Stimulated activated CD4-positive, alpha-beta T cell treated with anti-CD3 and anti-CD28 coated beads, Interleukin-12 subunit alpha, Interleukin-12 subunit beta, amount 100 ng/mL, for 48 hours (primary cell): Measurements from ENCODE around the gene LRRC26.
"Not testable (repeated sequence)": the region's sequence is repeated elsewhere in the genome, so short reads cannot be mapped to it uniquely, and the experiment has no call there.

Source experiments
- DNase-seq, 3 donors: peaks; one replicate each; pipeline ENCODE4 v3.0.0-alpha.2; 2020; ENCODE audit warnings: low read depth in 2 of 3, low spot score in 1 of 3

Gene LRRC26

DNA sequence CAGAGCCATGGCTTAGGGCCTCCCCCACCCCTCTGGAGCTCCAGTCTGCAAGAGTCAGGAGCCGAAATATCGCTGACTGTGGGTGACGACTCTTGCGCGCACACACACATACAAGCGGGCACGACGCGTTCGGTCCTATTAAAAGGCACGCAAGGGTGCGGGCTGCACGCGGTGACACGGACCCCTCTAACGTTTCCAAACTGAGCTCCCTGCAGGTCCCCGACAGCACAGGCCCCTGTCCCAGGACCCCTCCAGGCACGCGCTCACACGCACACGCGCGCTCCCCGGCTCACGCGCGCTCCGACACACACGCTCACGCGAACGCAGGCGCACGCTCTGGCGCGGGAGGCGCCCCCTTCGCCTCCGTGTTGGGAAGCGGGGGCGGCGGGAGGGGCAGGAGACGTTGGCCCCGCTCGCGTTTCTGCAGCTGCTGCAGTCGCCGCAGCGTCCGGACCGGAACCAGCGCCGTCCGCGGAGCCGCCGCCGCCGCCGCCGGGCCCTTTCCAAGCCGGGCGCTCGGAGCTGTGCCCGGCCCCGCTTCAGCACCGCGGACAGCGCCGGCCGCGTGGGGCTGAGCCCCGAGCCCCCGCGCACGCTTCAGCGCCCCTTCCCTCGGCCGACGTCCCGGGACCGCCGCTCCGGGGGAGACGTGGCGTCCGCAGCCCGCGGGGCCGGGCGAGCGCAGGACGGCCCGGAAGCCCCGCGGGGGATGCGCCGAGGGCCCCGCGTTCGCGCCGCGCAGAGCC lies 31.0 kb downstream of the LRRC26 start, which contains the start of gene GRIN1:
TSS of gene GRIN1 (plus strand) at position 433 of the 746 bp plus-strand sequence. CDS start 333 bp downstream, outside the sequence.
- DNase-seq = no peak

DNA sequence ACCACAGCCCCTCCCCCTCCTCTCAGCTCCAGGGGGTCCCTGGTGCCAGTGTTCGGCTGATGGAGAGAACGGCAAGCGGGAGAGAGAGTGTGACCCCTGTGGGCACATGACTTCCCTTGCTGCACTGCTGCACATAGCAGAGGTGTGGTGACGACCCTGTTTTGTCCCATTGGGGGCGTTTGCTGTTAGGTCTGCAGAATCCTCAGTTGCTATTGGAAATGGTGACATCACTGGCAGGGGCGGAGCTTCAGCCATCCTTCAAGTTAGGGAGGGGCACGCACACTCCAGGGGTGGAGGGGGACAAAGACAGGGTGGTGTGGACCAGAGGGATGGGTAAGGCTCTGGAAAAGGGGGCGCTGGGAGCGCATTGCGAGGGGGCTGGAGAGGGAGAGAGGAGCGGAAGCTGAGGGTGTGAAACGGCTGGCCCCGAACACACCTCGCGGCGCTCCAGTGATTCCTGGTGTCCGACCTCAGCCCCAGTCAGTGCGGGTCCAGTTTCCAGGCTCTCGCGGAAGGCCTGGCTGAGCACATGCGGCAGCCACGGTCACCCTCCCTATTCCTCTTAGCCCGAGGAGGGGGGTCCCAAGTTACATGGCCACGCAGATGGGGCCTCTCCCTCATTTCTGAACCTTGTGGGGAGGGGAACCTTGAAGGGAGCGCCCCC lies 31.7 kb downstream of the LRRC26 start:
- DNase-seq = no peak

DNA sequence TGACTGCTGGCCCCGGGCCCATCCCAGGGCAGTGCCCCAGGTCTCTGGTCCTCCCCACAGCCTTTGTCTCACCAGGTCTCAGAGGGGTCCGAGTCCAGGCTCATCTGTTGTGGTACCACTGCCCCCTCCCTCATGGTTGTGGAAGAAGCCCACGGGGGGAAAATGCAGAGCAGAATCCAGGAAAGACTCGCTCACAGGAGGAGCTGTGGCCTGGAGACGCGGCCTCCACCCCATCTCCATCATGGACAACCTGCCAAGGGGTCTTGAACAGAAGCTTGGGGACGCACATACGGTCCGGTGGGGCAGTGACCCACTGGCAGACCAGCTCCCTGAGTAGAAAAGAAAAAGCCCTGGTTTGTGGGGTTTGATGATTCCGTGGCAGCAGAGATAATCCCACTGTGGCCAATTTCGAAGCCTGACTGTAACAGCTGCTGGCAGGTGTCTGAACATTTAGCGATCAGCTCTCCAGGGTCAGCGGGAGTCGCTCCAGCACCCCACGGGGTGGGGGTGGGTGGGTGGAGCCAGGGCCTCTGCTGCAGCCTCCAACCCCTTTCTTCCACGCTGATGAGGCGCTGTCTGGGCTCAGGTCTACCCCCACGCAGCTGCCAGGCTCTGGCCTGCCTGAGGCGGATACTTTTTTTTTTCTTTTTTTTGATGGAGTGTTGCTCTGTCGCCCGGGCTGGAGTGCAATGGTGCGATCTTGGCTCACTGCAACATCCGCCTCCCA lies 32.8 kb downstream of the LRRC26 start:
- DNase-seq = no peak

DNA sequence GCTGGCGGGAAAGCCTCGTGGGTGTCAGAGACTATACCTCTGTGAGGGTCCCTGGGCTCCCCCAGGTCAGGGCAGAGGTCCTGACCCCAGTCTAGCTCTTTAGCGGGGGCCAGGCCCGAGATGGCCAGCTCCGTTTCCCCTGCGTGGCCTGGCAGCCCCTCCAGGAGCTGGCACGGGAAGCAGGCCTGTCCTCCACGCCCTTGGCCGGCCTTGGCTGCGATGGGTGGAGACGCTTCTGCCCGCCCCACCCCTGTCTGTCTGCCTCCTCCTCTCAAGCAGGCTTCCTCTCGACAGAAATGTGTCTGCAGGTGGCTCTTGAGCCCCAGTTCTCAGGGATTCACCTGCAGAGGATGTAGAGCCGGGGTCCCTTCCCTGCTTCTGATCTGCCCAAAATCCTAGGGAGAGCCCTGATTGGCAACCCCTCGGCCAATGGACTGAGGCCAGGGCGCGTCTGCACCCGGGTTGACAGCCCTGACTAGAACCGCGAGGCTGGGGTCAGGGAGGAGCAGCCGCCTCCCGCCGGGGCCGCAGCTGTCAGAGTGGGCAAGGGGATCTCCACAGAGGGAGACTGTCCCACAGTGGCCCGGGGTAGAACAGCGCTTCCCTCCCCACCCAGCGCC lies 33.5 kb downstream of the LRRC26 start:
- no peak for DNase-seq

DNA sequence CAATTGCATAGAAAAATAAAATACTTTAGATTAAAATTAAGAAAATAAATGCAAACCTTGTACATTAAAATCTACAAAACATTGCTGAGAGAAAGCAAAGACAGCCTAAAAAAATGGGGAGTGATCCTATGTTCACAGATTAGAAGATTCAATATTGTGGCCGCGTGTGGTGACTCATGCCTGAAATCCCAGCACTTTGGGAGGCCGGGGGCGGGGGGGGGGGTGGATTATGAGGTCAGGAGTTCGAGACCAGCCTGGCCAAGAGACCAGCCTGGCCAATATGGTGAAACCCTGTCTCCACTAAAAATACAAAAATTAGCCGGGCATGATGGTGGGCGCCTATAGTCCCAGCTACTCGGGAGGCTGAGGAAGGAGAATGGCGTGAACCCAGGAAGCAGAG lies 34.7 kb downstream of the LRRC26 start:
- DNase-seq = not testable (repeated sequence)

DNA sequence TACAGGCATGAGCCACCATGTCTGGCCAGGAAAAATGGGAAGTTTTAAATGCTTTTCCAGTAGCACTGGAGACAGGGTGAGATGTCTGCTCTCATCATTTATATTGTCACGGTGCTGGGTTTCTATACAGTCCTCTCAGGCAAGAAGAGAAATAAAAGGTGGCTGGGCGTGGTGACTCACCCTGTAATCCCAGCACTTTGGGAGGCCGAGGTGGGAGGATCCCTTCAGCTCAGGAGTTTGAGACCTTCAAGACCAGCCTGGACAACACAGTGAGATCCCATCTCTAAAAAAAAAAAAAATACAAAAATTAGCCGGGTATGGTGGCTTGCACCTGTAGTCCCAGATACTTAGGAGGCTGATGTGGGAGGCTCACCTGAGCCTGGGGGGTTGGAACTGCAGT lies 35.7 kb downstream of the LRRC26 start:
- no peak for DNase-seq

DNA sequence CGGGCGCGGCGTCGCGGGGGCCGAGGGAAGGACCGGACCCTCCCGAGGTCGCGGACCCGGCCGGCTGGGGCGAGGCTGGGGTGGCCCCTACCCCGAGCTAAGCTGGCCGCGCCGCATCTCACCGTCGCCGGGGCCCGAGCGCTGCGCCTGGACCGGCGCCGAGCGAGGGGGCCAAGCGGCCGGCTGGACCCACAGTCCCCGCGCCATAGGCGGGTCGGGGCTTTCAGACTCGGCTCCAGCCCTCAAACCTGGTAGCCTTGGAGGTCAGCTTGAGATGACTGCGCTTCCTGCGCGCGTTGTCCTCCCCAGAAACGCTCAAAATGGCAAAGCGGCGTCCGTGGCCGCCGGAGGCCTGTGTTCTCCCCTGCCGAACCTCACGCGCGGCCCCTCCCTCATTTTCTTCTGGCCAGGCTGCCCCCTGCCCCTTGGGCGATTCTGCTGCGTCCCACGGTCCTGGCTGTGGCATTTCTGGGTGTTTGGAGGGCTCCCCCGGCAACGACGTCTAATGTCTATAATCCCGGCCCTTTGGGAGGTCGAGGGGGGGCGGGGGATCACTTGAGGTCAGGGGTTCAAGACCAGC lies 39.6 kb downstream of the LRRC26 start:
- no peak for DNase-seq

DNA sequence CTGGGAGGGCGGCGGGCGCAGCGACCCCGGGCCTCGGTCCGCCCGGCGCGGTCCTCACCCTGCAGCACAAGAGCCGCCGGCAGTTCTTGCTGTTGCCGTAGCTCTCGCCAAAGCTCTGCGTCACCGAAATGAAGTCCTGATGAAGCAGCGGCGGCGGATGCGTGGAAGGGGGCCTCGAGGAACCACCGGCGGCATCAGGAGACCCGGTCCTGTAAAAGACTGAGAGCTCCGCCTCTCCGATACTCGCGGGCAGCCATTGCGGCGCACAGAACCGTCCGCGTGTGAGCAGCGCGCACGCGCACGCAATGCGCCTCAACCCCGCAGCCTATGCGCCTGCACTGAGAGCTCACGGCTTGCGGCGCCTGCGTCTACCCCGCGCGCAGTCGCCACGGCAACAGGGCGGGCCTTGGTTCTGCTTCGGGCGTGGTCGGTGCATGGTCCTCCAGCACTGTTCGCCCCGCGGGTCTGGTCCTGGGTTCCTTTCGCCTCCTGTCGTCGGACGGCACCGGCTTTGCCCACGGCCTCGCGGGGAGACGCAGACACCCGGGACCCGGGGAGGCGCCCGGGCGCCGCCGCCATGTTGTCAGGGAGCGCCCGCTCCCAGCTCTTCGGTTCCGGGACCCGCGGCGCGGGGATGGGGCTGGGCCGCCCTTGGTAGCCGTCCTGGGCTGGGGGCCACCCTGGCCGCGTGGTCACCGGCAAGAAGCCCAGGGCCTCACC lies 40.2 kb downstream of the LRRC26 start:
- DNase-seq = peak; percentile 71 to 89 (median 85)

DNA sequence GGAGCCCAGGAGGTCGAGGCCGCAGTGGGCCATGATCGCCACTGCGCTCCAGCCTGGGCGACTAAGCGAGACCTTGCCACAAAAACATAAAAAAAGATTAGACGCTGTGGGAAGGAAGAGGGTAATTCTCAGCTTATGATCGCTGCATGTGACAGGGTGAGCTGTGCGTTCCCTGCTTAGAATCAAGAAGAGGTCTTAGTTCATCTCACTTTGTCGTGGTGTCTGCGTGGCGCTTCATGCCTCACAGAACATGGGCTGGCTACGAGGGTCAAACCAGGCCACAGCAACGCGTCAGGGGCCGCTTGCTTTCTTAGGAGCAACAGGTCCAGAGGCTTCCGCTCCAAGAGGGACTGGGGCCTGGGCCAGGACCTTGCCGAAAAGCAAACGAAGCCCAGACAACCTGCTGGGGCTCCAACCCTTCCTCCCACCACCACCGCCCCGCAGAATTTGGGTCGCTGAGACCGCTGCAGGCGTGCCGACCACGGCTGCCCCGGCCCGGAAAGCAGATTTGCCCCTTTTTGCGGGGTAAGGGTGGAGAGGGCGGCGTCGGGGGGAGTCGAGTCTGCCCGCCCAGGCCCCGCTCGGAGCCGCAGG lies 40.9 kb downstream of the LRRC26 start:
- DNase-seq = no peak

DNA sequence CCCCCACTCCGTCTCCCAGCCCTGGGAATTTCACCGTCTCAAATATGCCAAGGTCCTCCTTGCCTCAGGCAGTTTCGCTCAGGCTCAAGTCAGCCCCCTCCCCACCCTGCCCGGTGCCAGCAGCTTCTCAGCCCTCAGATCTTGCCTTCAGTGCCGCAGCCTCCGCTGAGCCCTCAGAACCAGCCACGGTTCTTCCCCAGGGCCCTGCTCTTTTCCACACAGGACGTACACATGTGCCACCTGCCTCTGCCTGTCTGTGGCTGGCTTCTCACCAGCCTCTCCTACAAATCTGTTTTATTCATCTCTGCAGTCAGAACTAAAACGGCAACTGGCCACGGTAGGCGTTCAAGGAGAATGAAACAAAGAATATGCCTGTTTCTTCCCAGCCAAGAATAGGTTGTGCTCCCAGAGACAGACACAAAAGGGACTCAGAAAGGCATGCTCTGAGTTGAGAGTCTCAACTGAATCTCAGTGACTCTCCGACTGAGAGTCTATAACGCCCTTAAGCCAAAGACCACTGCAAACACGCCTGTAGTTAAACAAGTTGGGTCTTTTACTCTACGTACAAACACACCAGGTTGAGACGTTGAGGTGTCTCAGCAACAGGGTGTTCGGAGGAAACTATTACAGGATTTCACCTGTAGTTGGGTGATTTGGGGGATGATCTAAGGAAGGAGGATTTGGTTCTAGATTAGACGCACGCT lies 41.5 kb downstream of the LRRC26 start:
- no peak for DNase-seq

DNA sequence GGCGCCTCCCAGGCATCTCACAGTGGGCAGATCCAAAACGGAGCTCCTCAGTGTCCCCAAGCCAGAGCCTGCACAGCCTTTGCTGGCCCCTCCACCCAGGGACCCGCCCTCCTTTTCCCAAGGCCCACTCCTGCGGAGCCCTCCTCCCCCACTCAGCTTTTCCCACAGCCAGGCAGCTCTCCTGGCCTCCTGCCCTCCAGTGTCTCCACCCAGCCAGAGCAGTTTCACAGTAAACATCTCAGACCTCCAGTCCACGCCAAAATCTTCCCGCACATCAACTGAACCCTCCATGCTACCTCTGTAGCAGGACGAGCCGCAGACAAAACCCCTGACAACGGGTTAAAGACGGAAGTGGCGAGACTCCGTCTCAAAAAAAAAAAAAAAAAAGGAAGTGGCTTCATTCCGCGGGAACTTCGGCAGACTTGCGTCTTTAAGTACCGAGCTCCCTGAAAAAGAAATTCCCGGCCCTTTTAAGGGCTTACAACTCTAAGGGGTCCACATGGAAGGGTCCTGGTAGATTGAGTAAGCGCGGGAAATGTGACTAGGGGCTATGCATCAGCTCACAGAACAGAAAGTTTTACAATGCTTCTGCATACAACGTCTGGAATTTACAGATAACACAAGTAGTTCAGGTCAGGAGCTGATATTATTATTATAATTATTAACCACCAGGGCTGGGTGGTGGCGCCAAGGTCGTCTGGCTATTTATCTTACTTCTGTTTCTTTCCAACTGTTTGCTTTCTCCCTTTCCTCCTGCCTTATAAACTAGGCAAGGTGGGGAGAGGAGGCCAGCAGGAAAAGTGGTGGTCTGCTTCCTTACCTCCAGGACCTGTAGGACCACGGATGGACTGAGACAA lies 42.3 kb downstream of the LRRC26 start:
- DNase-seq = peak in 1 of 3 donors; percentile 23

DNA sequence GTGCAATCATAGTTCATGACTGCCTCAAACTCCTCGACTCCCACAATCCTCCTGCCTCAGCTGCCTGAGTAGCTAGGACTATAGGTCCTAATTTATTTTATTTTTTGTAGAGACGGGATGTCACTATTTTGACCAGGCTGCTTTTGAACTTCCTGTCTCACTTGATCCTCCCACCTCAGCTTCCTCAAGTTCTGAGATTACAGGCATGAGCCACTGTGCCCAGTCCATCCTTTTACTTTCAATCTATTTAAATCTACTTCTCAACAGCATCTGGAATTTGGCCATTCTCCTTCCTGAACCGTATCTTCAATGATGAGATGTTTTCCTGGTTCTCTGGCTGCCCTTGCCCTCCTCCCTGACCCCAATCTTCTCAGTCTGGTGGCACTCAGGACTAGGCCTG lies 43.1 kb downstream of the LRRC26 start:
- no peak for DNase-seq

DNA sequence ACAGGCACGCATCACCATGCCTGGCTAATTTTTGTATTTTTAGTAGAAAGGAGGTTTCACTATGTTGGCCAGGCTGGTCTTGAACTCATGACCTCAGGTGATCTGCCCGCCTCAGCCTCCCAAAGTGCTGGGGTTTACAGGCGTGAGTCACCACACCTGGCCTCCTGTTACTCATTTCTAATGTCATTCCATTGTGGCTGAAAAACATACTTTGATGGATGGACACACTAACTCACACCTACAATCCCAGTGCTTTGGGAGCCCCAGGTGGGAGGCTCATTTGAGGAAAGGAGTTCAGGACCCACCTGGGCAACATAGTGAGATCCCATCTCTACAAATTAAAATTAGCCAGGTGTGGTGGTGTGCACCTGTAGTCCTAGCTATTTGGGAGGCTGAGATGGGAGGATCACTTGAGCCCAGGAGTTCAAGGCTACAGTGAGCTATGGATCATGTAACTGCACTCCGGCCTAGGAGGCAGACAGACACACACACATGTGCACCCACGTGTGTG lies 45.8 kb downstream of the LRRC26 start:
- not testable (repeated sequence) for DNase-seq

DNA sequence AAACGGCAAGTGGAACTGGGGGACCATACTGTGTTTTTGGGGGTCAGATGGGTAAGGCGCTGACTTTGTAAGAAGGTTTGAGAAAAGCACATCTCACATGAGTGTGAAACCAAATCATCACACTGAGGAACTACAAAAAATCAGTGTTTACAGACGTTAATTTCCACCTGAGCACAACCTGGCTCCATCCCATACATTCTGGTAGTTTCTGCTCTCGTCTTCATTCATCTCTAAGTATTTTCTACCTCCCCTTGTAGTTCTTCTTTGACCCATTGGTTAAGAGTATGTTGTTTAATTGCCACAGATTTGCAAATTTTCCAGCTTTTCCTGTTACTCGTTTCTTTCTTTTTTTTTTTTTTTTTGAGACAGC lies 46.4 kb downstream of the LRRC26 start:
- no peak for DNase-seq

DNA sequence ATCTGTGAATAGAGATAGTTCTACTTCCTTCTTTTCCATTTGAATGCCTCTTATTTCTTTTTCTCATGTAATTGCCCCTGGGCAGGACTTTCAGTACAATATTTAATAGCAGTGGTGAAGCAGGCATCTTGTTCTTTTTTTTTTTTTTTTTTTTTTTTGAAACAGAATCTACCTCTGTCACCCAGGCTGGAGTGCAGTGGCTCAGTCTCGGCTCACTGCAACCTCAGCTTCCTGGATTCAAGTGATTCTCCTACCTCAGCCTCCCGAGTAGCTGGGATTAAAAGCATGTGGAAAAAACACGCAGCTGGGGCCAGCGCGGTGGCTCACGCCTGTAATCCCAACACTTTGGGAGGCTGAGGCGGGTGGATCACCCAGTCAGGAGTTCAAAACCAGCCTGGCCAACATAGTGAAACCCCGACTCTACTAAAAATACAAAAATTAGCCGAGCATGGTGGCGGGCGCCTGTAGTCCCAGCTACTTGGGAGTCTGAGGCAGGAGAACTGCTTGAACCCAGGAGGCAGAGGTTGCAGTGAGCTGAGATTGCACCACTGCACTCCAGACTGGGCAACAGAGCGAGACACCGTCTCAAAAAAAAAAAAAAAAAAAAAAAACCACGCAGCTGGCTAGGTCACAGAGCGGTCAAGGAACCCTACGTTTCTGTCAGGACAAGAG lies 46.9 kb downstream of the LRRC26 start:
- DNase-seq = not testable (repeated sequence)

DNA sequence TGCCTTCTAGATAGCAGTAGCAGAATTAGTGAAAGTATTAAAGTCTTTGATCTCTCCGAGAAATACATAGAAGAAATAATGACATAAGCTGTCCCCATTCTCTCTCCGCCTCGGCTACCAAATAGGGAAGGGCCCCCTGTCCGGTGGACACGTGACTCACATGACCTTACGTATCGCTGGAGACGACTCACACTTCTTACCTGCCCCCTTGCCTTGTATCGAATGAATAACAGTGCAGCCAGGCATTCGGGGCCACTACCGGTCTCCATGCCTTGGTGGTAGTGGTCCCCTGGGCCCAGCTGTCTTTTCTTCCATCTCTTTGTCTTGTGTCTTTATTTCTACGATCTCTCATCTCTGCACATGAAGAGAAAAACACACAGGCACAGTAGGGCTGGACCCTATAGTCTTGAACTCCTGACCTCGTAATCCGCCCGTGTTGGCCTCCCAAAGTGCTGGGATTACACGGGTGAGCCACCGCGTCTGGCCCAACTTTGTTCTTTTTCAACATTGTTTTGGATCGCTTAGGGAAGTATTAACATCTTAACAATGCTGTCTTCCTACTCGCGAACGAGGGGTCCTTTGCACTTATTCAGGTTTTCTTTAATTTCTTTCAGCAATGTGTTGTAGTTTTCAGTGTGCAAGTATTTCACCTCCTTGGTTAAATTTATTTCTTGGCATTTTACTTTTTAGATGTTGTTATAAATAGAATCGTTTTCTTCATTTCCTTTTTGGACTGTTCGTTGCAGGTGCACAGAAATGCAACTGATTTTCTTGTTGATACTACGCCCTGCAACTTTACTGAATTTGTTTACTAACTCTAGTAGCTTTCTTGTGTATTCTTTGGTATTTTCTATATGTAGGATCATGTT lies 47.7 kb downstream of the LRRC26 start:
- DNase-seq = not testable (repeated sequence)
